NCI-H1092 treated with DMSO at 0.1 percent for 48 hours (cell line): Measurements from ENCODE around the gene AP1M1.

ENCODE experiments used
- DNase-seq: peaks from one replicate; lab custom pipeline; 2025; lab: John Stamatoyannopoulos, UW

The AP1M1 gene

GRCh38 chr19:16232127-16232526, 34.4 kb downstream of the AP1M1 start:
- DNase-seq: no peak

- no peak for DNase-seq
These were observed 34.9 kb downstream of the AP1M1 start for GRCh38 chr19:16232568-16232967.

DNA sequence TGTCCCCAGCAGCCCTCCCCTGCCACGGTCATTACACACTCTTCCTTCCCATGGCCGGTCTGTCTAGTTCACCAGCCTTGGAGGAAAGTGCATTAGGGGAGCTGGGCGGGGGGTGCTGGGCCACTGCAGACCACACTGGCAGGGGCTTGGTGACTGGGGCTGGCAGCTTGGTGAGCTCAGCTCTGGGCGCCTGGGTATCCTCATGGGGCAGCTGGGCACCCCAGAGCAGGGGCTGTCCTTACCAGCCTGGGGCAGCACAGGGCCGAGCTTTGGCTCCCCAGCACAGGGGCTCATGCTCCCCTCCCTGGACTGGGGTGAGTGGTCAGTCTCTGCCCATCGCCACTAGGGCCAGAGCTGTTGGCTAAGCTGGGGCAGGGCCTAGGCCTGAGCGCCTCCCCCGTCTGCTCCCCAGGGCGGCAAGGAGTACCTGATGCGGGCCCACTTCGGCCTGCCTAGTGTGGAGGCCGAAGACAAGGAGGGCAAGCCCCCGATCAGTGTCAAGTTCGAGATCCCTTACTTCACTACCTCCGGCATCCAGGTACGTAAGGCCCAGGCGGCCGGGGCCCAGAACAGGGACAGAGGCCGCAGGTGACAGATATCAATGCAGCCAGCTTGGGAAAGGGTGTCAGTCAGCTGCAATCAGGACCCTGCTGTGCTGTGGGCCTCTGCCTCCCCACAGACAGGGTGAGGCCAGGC, 35.5 kb downstream of the AP1M1 start:
- DNase-seq: no peak

DNA sequence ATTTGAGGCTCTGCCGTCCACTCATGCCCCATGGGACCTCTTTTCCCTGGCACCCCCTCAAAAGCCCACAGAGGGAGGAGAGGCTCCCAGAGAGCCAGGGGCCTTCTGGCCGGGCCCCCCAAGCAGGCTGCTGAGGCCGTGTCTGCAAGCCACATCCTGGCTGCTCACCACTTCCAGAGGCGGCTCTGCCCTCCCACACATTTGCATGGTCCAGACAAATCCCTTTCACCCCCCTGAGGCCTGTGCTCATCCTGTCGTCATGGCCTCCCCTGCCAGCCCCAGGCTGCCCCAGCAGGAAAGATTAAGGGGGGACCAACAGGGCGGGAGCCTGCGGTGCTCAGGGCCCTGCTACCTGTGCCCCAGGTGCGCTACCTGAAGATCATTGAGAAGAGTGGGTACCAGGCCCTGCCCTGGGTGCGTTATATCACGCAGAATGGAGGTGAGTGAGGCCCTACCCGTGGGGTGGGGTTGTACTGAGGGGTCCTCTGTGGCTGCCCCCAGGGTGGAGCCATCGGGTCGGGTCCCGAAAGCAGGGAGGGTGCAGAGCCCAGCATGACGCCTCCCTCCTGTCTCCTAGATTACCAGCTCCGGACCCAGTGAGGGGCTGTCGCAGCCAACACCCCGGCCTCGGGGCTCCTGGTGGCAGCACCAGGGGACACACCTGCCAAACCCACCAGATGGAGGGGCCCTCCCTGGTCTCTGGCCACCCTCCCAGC, 36.3 kb downstream of the AP1M1 start:
- DNase-seq: no peak

- no peak for DNase-seq
These were observed 37.1 kb downstream of the AP1M1 start for GRCh38 chr19:16234552-16235445.

DNA sequence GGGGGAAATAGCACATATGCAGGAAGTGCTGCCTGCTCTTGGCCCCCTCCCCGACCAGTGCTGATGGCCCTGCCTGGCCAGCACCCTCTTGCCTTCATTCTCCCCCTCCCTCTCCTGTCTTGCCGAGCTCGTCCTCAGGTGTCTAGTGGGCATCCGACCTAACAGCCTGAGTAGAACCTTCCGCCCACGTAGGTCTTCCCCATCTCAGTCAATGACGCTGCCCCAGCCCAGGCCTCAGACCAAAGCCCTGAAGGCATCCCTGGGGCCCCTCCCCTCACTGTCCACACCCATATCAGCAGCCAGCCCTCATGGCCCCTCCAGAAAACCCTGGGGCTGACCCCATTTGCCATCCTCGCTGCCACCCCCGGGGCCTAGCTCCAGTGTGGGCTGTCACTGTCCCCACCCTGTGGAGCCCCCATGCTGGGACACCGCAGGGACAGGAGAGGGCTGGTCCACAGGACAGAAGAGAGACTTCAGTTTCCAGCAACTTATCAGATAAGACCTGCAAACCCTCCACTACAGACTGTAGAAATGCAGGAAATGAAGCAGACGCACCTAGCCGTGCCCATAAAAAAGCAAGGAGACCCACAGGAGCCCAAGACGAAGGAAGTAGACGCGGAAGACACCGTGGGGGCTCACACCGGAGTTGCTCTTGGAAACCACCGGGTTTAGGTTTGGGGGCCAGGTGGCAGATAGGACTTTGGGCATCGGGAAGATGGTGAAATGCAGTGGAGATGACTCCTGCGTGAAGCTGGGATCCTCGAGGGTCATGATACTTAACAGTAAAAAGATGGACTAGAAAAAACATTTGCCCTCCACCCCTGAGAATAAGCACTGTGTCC, 38.3 kb downstream of the AP1M1 start:
- no peak for DNase-seq

- DNase-seq: no peak
These were observed 46.4 kb downstream of the AP1M1 start for GRCh38 chr19:16244091-16244490.

DNA sequence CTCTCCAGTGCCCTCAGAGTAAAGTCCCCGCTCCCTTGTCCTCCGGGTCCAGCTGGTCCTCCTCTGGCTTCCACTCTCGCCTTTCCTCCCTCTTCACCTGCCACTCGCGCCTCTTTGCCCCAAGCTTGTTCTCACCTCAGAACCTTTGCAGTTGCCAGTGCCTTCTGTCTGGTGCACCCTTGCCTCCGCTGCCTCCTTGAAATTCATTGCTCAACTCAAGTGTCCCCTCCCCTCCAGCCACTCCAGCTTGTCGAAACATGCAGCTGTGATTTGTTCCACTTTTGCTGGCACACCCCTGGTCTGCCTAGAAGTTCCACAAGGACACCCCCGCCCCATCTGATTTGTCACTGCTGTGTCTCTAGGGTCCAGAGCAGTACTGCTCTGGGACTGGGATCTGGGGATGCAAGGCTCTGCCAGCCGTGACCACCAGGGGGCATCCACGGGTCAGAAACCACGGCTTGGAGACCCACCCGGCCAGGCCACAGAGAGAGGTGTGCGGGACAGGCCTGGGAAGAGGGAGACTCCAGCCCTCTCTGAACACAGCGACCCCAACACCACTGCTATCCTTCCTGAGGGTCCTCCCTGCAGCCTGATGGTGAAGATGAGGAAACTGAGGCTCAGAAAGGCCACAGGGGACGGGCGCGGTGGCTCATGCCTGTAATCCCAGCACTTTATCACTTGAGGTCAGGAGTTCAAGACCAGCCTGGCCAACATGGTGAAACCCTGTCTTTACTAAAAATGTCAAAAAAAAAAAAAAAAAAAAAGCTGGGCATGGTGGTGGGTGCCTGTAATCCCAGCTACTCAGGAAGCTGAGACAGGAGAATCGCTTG, 49.9 kb downstream of the AP1M1 start:
- peak; percentile 53 for DNase-seq

DNA sequence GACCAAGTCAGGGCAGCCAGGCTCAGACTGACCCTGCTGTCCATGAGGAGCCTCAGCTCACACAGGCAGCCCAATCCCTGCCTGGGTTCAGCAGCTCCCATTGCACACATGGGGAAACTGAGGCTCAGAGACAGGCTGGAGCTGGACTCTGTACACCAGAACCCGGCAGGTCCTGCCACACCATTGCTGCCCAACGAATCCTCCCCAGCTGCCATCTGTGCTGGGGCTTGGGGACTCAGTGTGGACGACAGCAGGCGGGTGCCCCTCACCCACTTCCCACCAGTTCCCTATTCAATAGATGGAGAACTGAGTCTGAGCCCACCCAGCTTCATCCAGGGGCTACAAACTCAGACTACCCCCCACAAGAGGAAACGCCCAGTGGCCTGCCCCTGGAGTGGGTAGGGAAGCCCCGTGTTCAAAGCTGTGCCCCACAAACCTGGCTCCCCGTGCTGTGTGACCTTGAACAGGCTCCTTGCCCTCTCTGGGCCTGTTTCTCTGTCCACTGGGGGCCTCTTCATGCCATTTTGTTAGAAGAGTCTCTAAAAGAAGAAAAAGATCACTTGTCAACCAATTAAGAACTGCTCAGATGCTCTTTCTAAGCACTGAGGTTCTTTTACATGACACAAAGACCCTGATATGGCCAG, 50.8 kb downstream of the AP1M1 start:
- no peak for DNase-seq

- DNase-seq: no peak
These were observed 52.2 kb downstream of the AP1M1 start for GRCh38 chr19:16249826-16250404.

DNA sequence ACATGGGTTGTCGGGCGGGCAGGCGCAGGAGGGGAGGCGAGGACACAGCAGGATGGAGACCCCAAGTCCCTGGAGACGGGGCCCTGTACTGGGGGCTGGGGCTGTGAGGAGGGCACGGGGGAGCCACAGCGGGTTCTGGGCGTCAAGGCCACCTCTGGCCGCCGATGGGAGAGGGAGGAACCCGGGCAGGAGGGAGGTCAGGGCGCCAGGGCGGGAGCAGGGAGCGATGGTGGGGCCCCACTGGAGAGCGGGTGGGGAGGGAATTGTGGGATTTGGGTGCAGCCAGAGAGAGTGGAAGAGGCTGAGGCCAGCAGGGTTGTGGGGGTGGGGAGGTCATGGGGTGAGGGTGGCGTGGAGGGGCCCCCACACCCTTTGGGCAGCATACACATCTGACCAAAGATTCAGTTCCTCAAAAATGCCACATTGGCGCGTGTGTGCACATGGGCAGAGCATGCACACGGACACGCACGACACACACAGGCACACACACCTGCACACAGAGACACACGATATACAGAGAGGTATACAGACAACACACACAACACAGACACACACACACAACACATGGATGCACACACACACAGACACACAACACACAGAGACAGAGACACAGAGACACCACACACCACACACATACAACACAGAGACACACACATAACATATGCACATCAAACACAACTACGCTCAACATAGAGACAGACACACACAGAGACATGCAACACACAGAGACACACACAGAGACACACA, 54.9 kb downstream of the AP1M1 start:
- no peak for DNase-seq

DNA sequence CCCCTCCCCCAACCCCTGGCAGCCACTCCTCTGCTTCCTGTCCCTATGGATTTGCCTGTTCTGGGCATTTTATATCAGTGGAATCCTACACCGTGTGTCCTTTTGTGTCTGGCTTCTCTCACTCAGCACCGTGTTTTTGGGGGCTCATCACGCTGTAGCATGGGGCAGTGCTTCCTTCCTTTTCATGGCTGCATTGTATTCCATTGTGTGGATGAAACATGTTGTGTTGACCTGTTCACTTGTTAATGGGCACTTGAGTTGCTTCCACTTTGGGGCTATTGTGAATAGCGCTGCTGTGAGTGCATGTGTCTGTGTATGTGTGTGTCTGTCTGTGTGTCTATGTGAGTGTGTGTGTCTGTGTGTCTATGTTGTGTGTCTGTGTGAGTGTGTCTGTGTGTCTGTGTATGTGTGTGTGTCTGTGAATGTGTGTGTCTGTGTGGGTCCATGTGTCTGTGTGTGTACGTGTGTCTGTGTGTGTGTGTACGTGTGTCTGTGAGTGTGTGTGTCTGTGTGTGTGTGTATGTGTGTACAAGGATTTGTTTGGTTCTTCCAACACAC, 57.2 kb downstream of the AP1M1 start:
- no peak for DNase-seq

DNA sequence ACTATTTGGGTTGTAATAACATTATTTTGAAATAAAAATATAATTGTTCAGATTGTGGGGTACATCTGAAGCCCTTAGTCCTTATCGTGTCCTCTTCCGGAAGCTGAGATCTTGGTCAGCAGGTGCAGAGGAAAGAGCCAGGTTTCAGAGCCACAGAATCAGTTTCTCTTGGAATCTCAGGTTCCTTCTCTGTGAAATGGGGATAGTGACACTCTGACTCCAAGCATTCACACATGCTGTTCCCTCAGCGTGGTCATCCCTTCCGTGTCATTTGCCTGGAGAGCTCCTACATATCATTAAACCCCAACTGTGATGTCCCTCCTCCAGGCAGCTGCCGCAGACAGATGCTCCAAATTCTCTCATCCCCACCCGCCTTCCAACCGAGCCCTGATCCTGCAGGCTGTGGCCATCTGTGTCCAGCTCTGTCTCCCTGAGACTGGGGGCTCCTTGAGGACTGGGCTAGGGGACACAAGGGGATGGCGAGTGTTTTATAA, 59.8 kb downstream of the AP1M1 start:
- DNase-seq: no peak

DNA sequence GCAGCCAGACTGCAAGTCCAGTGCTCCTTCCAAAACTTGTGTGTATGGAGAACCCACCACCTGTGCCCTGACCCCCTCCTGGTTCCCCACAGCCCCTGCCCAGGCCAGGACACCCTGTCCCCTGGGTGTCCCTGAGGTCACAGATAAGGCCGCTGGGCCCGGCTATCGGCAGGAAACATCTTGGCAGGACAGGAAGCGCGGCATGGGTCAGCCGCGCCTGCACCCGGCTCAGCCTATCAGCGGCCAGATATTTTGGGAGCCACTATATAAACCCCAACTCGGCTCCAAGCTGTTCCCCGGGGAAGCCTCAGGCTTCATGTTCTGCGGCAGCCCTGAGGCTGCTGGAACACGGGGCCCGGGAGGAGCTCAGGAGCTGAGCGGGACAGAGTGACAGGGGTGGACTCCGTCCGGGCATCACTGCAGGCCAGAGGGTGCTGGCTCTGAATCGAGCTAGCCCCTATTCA, 60.8 kb downstream of the AP1M1 start:
- DNase-seq: no peak

DNA sequence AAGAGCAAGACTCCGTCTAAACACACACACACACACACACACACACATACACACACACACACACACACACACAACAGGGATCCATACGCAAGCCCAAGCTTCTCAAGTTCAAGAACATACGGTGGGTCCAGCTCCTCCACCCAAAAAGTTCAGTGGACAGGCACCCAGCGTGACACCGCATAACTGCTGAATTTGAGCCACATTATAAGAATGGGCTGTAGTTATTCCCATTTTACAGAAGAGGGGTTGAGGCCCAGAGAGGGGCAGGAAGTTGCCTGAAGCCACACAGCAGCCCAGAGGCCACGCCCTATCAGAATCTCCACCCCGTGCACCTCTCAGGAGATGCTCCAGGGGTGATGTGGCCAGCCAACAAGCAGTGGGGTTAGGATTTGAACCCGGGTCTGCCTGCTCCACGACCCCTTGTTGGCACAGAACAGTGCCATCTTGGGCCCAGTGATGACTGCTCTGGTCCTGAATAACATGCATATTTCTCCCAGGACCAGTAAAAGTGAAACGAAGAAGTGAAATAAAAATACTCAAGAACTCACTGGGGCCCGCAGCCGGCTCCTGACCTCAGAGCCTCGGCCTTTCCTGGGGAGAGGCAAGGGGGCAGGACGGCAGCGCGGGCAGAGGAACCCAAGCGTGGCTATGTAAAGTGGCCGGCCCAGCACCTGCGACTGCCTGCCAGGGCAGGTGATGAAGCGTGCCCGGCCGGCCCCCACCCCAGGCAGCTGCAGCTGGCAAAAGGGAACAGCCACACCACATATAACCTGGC, 61.9 kb downstream of the AP1M1 start:
- DNase-seq: no peak

GRCh38 chr19:16260160-16260811, 62.6 kb downstream of the AP1M1 start:
- DNase-seq: no peak

DNA sequence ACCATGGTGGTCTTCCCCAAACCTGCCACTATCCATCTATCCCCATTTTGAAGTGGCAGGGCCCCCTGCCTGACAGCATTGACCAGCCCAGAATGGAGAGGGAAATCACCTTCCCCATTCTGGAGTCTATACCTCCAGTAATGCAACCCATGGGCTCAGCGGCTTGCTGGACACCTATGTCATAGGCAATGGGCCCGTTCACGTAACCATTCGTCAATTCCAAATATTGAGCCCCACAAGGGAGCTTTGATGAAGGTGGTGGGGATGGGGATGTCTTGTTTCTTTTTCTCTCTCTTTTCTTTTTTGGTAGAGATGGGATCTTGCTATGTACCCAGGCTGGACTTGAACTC, 63.1 kb downstream of the AP1M1 start:
- DNase-seq: no peak
